ENCODE measurements around the gene SYCE3.

- TF ChIP-seq EZH2phosphoT487 (IDR thresholded peaks at IDR 0.05; ENCODE audit: borderline replicate concordance, low read depth, low read length) (no peak), CTCF (conservative IDR thresholded peaks at IDR 0.05; ENCODE audit: low read length) (no peak)
Measured at GRCh38 chr22:50611341-50612060, 48.8 kb upstream of the SYCE3 start.

Measured in OCI-LY7 (cell line).